BLaER1 treated with 17β-estradiol and CSF1 and Interleukin-3, amounts not matched to agents 10 nM and 100 nM (cell line): Measurements from ENCODE around the gene ARHGAP42.

Experiments
- H3K27ac ChIP-seq, 11 experiments: shearing (Covaris generic); formaldehyde crosslinking; 2 replicates each; pipeline ENCODE4 v1.8.1; 2022
- H3K27me3 ChIP-seq, 11 experiments: shearing (Covaris generic); formaldehyde crosslinking; 2 replicates each; pipeline ENCODE4 v1.8.1; 2022
- H3K36me3 ChIP-seq, 11 experiments: shearing (Covaris generic); formaldehyde crosslinking; 2 replicates each; pipeline ENCODE4 v1.8.1; 2022
- H3K4me1 ChIP-seq, 10 experiments: shearing (Covaris generic); formaldehyde crosslinking; 2 replicates each; pipeline ENCODE4 v1.8.1; 2022
- H3K4me2 ChIP-seq, 11 experiments: shearing (Covaris generic); formaldehyde crosslinking; 2 replicates each; pipeline ENCODE4 v1.8.1; 2022
- H3K4me3 ChIP-seq, 10 experiments: shearing (Covaris generic); formaldehyde crosslinking; 2 replicates each; pipeline ENCODE4 v1.8.1; 2022
- H3K9ac ChIP-seq, 11 experiments: shearing (Covaris generic); formaldehyde crosslinking; 2 replicates each; pipeline ENCODE4 v1.8.1; 2022
- H3K9me3 ChIP-seq, 11 experiments: shearing (Covaris generic); formaldehyde crosslinking; replicated peaks in 1 of 11; 2 replicates each; pipeline ENCODE4 v1.8.1; 2022
- H4K20me1 ChIP-seq, 11 experiments: shearing (Covaris generic); formaldehyde crosslinking; 2 replicates each; pipeline ENCODE4 v1.8.1; 2022
- Cebpa-rat ChIP-seq, 11 experiments: shearing (Covaris generic); IDR thresholded peaks; 2 replicates each; pipeline ENCODE4 v1.8.1; 2022

ARHGAP42 gene

GRCh38 chr11:100815787-100816330, 128.8 kb downstream of the ARHGAP42 start:
- no peaks in the 10 kb centered on the region for H3K27me3 ChIP-seq
- peaks cover 8 to 29% (median 17%) of the 10 kb centered on the region in 11 experiments; a peak in 16 of 22 replicates for H3K9me3 ChIP-seq
- no peaks in the 10 kb centered on the region for H4K20me1 ChIP-seq
- peaks cover 0 to 6% (median 0%) of the 10 kb centered on the region in 11 experiments; a peak in 1 of 22 replicates for H3K36me3 ChIP-seq
- H3K4me1 ChIP-seq, result no peaks in the 10 kb centered on the region
- H3K4me2 ChIP-seq, result no peak overlapping the region
- no peak for TF ChIP-seq Cebpa-rat (IDR thresholded peaks at IDR 0.05)
- no peak overlapping the region for H3K9ac ChIP-seq
- H3K27ac ChIP-seq, result no peak overlapping the region
- no peak overlapping the region for H3K4me3 ChIP-seq

GRCh38 chr11:100816823-100817222, 129.7 kb downstream of the ARHGAP42 start:
- TF ChIP-seq Cebpa-rat (IDR thresholded peaks at IDR 0.05), result no peak
- Histone ChIP-seq H3K9ac (no peak overlapping the region), H3K27ac (no peak overlapping the region), H3K4me1 (0 out of 20 replicates have a peak, but pooled peaks cover 0 to 4% (median 0%) of the 10 kb centered on the region in 10 experiments), H3K4me2 (no peak overlapping the region), H3K4me3 (no peak overlapping the region), H4K20me1 (no peaks in the 10 kb centered on the region), H3K27me3 (no peaks in the 10 kb centered on the region), H3K9me3 (peaks cover 8 to 29% (median 17%) of the 10 kb centered on the region in 11 experiments; a peak in 16 of 22 replicates), H3K36me3 (peaks cover 0 to 6% (median 0%) of the 10 kb centered on the region in 11 experiments; a peak in 1 of 22 replicates)

GRCh38 chr11:100817620-100818019, 130.5 kb downstream of the ARHGAP42 start:
- H4K20me1 ChIP-seq, result no peaks in the 10 kb centered on the region
- no peak overlapping the region for H3K4me2 ChIP-seq
- peaks cover 8 to 26% (median 17%) of the 10 kb centered on the region in 11 experiments; a peak in 16 of 22 replicates for H3K9me3 ChIP-seq
- H3K27me3 ChIP-seq, result no peaks in the 10 kb centered on the region
- no peak overlapping the region for H3K27ac ChIP-seq
- H3K4me1 ChIP-seq, result 0 out of 20 replicates have a peak, but pooled peaks cover 0 to 4% (median 0%) of the 10 kb centered on the region in 10 experiments
- H3K36me3 ChIP-seq, result peaks cover 0 to 6% (median 0%) of the 10 kb centered on the region in 11 experiments; a peak in 1 of 22 replicates
- no peak overlapping the region for H3K4me3 ChIP-seq
- TF ChIP-seq Cebpa-rat (IDR thresholded peaks at IDR 0.05), result no peak
- no peak overlapping the region for H3K9ac ChIP-seq

GRCh38 chr11:100820621-100821020, 133.5 kb downstream of the ARHGAP42 start:
- Histone ChIP-seq H3K4me3 (no peak overlapping the region), H4K20me1 (peaks cover 0 to 6% (median 0%) of the 10 kb centered on the region in 11 experiments; a peak in 1 of 22 replicates), H3K9ac (no peak overlapping the region), H3K4me1 (0 out of 20 replicates have a peak, but pooled peaks cover 0 to 4% (median 0%) of the 10 kb centered on the region in 10 experiments), H3K36me3 (no peaks in the 10 kb centered on the region; a peak in 1 of 22 replicates), H3K4me2 (no peak overlapping the region), H3K27ac (no peak overlapping the region), H3K9me3 (peaks cover 0 to 3% (median 0%) of the 10 kb centered on the region in 11 experiments; a peak in 2 of 22 replicates), H3K27me3 (no peaks in the 10 kb centered on the region)
- TF ChIP-seq Cebpa-rat (IDR thresholded peaks at IDR 0.05), result no peak

GRCh38 chr11:100821198-100821597, 134.1 kb downstream of the ARHGAP42 start:
- TF ChIP-seq Cebpa-rat (IDR thresholded peaks at IDR 0.05), result no peak
- no peak overlapping the region for H3K27ac ChIP-seq
- H3K9ac ChIP-seq, result no peak overlapping the region

GRCh38 chr11:100823360-100823759, 136.3 kb downstream of the ARHGAP42 start:
- Histone ChIP-seq H3K9ac (no peak overlapping the region), H3K9me3 (no peaks in the 10 kb centered on the region), H3K4me1 (0 out of 20 replicates have a peak, but pooled peaks cover 0 to 4% (median 0%) of the 10 kb centered on the region in 10 experiments), H3K27ac (no peak overlapping the region), H3K36me3 (no peaks in the 10 kb centered on the region), H3K4me3 (no peak overlapping the region), H4K20me1 (peaks cover 0 to 6% (median 0%) of the 10 kb centered on the region in 11 experiments; a peak in 1 of 22 replicates), H3K27me3 (no peaks in the 10 kb centered on the region), H3K4me2 (no peak overlapping the region)
- TF ChIP-seq Cebpa-rat (IDR thresholded peaks at IDR 0.05), result no peak

More at GRCh38 chr11:100821198-100821597, 134.1 kb downstream of the ARHGAP42 start:
- Histone ChIP-seq H3K4me3 (no peak overlapping the region), H4K20me1 (peaks cover 0 to 6% (median 0%) of the 10 kb centered on the region in 11 experiments; a peak in 1 of 22 replicates), H3K27me3 (no peaks in the 10 kb centered on the region), H3K9me3 (no peaks in the 10 kb centered on the region), H3K4me1 (0 out of 20 replicates have a peak, but pooled peaks cover 0 to 4% (median 0%) of the 10 kb centered on the region in 10 experiments), H3K4me2 (no peak overlapping the region), H3K36me3 (no peaks in the 10 kb centered on the region; a peak in 1 of 22 replicates)

- Histone ChIP-seq H3K4me3 (no peak overlapping the region), H3K36me3 (no peaks in the 10 kb centered on the region), H3K9me3 (no peaks in the 10 kb centered on the region), H3K27me3 (no peaks in the 10 kb centered on the region), H3K27ac (no peak overlapping the region), H3K9ac (no peak overlapping the region), H4K20me1 (peaks cover 0 to 6% (median 0%) of the 10 kb centered on the region in 11 experiments; a peak in 1 of 22 replicates), H3K4me2 (no peak overlapping the region), H3K4me1 (0 out of 20 replicates have a peak, but pooled peaks cover 0 to 4% (median 0%) of the 10 kb centered on the region in 10 experiments)
- TF ChIP-seq Cebpa-rat (IDR thresholded peaks at IDR 0.05), result no peak
Observed at GRCh38 chr11:100824041-100824809, 137.1 kb downstream of the ARHGAP42 start.

- H3K4me1 ChIP-seq, result 0 out of 20 replicates have a peak, but pooled peaks cover 0 to 4% (median 0%) of the 10 kb centered on the region in 10 experiments
- no peak for TF ChIP-seq Cebpa-rat (IDR thresholded peaks at IDR 0.05)
Observed at GRCh38 chr11:100825626-100826025, 138.5 kb downstream of the ARHGAP42 start.

More at GRCh38 chr11:100825626-100826025, 138.5 kb downstream of the ARHGAP42 start:
- Histone ChIP-seq H3K27me3 (no peaks in the 10 kb centered on the region), H3K9ac (no peak overlapping the region), H3K27ac (no peak overlapping the region), H3K36me3 (no peaks in the 10 kb centered on the region), H4K20me1 (peaks cover 0 to 7% (median 0%) of the 10 kb centered on the region in 11 experiments; a peak in 3 of 22 replicates), H3K4me3 (no peak overlapping the region), H3K4me2 (no peak overlapping the region), H3K9me3 (no peaks in the 10 kb centered on the region)
